IPS-NIHi7 (cell line): Measurements from ENCODE around the gene DLG4.
"Not testable (repeated sequence)": the region's sequence is repeated elsewhere in the genome, so short reads cannot be mapped to it uniquely, and the experiment has no call there.

ENCODE experiments used
- DNase-seq: peaks from one replicate; pipeline ENCODE4 v3.0.0; 2012; ENCODE audit warnings: mixed read lengths; ENCODE audit errors: extremely low spot score

Gene DLG4

DNA sequence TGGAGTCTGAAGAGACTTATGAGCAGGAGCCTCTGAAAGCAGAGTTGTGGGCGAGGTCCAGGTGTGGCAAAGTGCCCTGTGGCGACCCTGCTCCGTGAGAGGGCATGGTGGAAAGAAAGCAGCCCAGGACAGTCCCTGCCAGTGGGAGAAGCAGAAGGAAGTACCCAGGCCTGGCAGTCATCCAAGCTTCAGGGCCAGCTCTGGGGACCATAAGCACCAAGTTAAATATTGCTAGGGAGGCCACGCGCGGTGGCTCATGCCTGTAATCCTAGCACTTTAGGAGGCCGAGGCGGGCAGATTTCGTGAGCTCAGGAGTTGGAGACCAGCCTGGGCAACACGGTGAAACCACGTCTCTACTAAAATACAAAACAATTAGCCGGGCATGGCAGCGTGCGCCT is 35.5 kb downstream of the DLG4 start:
- no peak for DNase-seq

DNA sequence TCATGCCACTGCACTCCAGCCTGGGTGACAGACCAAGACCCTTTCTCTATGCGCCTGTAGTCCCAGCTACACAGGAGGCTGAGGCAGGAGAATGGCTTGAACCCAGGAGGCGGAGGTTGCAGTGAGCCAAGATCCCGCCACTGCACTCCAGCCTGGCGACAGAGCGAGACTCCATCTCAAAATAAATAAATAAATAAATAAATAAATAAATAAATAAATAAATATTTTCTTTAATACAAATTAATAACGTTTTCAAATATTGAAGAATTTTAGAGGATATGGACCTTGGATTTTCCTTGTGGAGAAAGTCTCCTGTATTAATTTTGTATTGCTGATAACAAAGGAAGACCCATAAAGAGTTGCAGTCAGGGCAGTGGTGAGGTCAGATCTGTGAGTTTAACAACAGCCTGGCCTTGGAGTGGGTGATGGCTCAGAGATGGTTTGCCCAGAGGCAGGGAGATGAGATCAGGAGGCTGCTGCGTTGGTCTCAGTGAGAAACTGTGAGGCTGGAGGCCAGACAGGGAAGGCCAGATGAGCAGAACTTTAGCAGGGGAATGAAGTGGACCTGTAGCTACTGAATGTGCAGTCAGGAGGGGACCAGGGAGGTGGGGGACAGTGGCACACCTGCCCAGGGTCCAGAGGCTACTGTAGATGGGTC is 36.1 kb downstream of the DLG4 start:
- no peak for DNase-seq

DNA sequence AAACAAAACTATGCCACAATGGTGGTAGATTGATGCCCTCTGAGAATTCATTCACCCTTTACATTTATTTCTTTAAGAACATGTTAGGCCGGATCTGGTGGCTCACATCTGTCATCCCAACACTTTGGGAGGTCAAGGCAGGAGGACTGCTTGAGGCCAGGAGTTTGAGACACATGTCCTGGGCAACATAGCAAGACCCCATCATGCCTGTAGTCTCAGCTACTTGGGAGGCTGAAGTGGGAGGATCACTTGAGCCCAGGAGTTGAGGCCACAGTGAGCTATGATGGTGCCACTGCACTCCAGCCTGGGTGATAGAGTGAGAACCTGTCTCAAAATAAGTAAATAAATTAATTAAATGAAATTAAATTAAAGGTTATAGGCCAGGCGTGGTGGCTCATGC is 37.5 kb downstream of the DLG4 start:
- not testable (repeated sequence) for DNase-seq

DNA sequence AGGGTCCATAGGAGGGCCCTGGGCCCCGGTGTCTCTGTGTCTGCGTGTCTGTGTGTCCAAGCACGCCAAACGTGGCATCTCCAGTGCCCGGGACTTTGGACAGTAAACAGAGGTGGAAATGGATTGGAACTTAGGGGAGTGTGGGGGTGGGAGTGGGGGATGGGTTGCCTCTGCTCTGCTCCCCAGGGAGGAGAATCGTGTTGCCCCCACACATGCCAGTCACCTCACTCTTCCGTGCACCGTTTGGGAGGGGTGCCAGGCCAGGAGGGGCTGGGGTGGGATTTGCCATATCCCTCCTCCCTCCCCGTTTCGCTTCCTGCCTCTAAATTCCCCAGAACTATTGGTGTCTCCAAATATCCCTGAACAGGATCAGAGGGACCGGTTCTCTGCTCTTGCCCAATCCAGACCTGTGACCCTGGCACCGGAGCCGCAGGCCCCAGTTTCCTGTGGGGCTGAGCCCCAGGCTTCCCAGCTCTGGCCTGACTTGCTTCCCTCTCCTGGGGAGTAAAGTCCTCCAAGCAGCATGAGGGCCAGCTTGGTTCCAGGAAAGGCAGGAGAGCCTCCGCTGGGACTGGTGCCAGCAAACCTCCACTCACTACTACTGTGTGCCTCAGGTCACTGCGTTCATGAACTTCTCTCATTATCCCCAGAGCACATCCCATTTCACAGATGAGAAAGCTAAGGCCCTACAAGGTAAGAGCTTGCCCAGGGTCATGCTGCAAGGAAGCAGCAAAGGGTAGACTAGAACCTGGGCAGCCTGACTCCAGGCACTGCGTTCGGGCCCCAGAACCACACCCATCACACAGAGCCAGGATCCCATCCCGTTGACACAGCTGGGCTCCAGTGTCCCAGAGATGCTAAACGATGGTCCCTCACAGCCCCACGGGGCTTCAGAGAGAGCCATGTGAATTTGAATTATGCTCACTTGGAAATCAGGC is 40.0 kb downstream of the DLG4 start, which contains the start of gene ASGR1:
Gene ASGR1 (minus strand): TSS at position 54 of the 938 bp plus-strand sequence. CDS start 807 bp downstream, outside the sequence.
- no peak for DNase-seq

DNA sequence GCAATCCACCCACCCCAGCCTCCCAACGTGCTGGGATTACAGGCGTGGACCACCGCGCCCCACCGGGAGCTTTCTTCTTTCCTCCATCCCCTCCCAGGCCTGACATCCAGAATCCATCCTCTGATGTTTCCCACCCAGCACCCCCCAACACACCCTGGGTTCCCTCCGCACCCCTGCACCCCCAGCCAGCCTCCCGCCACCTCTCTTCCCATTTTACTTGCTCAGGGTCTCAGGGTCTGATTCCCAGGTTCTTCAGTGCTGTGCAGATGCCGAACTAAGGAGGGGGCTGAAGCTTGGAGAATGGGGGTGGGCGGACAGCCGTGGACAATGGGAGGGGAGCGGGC is 40.7 kb downstream of the DLG4 start:
- DNase-seq, result no peak

DNA sequence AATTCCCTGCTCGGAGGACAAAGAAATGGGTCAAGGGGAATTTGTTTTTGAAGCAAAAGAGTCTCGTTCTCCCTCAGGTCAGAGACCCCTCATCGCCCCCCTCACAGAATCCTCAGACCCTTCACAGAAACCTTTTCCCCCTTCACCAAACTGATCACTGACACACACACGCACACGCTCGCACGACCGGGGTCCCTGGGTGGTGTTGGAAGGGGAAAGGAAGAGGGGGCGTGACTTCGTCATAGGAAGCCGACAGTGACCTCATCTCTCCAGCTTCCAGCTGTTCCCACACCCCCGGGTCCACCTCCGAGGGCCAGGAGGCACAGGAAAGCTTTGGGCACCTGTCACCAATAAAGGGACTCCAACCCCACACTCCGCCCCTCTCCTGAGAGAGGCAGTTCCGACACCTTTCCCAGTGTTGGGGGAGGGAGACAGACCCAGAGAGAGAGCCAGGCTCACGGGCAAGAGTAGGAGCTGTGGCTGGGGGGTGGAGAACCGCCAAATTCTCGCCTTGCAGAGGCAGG is 41.6 kb downstream of the DLG4 start:
- DNase-seq, result peak; percentile 61

DNA sequence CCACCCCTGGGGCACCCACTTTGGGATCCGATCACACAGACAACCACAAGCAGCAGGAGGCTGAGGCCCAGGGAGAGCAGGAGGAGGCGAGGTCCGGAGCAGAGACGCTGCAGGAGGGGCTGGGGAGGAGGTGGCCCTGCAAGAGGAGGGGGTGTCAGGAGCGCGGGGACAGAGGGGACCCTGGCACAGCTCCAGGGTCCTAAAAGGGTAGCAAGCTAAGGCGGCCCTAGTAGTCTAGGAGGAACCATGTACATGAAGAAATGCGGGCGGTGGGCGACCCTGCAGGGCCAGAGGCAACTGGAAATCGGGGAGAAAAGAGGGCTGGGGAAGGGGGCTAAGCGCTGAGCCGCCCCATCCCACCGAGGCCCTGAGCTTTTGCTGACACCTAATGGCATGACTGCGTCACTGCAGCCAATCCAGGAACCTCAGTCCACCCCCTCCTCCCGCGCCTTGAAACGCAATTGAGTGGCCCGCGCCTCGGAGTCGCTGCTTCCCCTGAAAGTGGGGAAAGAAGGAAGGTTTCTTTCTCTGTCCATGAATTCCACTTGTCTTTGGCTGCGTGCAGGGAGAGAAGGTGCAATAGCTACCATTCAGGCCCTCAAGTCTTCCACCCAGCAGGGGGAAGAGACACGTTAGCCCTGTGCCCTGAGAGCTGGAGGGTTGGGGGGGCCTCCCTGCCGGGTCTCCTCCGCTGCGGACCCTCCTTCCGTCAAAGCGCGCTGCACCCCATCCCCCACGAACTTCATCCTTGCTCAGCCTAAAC is 42.3 kb downstream of the DLG4 start:
- DNase-seq, result peak; percentile 93

DNA sequence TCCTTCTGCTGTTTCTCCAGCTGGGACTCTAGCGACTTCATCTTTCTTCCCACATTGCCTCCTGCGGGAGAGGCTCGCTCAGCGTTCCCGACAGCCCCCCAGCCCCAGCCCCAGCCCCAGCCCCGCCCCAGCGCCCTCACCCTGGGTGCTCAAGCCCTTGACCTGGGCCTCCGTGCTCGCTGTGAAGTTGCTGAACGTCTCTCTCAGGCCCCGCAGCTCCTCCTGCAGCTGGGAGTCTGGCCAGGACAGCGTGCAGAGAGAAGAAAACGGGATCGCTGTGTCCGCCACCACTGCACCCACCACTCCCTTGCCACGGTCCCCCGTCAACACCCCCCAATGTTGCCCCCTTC is 42.8 kb downstream of the DLG4 start:
- peak; percentile 53 for DNase-seq

DNA sequence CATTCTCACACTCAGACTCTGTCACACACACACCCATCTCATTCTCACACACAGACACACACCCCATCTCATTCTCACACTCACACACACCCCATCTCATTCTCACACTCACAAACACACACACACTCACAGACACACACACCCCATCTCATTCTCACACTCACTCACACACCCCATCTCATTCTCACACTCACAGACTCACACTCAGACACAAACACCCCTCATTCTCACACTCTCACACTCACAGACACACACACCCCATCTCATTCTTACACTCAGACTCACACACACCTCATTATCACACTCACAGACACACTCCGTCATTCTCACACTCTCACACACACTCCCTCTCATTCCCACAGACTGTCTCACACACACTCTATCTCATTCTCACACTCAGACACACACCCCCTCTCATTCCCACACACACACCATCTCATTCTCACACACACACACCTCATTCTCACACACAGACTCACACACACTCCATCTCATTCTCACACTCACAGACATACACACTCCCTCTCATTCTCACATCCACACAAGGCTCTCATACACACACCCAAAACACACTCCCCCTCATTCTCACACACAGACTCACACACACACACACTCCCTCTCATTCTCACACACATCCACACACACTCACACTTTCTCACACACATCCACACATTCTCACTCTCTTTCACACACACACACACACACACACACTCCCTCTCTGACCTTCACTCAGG is 43.4 kb downstream of the DLG4 start:
- DNase-seq, result no peak

DNA sequence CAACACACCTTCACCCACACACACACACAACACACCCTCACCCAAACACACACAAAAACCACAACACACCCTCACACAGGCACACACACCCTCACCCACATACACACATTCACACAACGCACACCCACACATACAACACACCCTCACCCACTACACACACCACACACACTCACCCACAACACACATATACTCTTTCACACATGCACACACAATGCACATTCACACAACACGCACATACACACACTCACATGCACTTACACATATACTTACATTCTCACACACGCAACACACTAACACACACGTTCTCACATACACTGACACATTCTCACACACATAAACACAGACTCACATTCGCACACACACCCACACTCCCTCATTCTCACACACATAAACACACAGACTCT is 44.3 kb downstream of the DLG4 start:
- no peak for DNase-seq

DNA sequence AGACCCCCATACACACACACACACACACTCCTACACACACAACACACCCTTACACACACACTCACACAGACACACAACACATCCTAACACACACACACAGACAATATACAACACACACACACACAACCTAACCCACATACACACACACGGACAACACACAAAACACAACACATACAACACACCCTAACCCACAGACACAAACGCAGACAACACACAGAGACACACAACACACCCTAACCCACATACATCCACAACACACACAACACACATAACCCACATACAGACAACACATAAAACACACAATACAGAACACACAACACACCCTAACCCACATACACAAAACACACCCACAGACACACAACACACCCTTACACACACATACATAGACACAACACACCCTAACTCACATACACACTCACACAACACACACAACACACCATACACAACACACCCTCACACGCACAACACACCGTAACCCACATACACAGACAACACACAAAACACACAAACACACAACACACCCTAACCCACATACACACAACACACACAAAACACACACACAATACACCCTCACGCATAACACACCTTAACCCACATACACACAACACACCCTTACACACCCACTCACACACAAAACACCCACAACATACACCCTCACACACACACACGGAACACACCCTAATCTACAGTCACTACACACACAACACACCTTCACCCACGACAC is 44.9 kb downstream of the DLG4 start:
- no peak for DNase-seq

DNA sequence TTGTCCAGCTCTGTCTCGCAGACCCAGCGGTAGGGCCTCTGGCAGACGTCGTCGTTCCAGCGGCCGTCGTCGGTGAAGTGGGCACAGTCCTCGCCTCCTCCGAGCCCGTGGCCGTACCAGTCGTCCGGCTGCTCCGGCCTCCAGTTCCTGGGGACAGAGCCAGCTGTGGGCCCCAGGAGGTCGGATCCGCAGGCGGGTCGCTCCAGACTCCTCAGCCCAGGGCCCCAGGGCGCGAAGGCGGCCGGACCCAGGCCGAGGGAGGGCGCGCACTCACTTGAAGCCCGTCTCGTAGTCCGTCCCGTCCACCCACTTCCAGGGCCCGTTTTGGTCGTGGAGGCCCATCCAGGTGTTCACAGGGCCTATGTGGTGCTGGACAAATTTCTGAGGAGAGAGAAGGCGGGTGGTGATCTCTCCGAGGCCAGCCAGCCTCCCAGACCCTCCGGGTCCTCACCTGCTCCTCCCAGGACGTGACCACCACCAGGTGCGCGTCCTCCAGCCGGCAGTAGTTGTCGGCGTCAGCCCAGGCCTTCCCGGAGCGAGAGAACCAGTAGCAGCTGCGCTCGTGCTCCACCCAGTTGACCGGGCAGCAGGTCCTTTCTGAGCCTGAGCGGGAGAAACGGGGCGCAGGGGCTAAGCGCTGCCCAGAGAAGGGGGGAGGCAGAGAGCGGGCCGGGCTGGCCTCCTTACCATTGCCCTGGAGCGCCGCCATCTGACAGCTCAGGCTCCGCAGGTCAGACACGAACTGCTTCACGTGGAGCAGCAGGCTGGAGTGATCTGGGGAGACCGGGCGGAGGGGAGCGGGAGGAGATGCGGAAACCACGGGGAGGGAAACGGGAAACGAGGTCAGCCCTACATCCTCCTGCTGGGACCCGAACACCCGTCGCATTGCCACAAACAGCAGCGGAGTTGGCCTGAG is 45.7 kb downstream of the DLG4 start:
- peak; percentile 88 for DNase-seq

DNA sequence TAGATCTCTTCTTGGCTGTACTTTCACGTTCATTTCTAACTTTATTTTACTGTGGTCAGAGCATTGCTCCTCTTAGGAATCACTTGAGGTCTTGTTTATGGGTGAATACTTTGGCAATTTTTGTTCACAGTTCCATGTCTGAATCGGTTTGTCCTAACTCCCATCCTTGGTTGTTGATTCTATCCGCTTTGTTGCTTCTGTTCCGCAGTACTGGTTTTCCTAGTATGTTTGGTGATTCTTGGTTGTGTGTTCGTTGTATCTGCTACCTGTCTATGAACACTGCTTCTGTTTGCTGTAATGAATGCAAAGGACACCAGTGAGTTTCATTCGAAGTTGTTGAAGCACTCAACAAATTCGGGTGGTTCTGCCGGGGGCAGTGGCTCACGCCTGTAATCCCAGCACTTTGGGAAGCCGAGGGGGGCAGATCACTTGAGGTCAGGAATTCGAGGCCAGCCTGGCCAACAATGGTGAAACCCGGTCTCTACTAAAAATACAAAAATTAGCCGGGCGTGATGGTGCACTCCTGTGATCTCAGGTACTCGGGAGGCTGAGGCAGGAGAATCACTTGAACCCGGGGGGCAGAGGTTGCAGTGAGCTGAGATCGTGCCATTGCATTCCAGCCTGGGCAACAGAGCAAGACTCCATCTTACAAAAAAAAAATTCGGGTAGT is 47.0 kb downstream of the DLG4 start:
- not testable (repeated sequence) for DNase-seq

DNA sequence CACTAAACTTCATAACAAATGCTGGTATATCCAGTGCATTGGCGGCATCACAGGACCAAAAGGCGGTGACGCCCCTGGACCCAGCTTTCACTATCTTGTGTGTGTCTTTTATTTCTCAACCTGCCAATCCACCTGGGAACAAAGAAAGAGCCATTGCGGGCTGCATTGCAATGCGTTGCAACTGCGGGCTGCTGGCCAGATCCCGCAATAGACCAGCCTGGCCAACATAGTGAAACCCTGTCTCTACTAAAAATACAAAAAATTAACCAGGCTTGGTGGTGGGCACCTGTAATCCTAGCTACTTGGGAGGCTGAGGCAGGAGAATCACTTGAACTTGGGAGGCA is 50.1 kb downstream of the DLG4 start:
- DNase-seq, result not testable (repeated sequence)

DNA sequence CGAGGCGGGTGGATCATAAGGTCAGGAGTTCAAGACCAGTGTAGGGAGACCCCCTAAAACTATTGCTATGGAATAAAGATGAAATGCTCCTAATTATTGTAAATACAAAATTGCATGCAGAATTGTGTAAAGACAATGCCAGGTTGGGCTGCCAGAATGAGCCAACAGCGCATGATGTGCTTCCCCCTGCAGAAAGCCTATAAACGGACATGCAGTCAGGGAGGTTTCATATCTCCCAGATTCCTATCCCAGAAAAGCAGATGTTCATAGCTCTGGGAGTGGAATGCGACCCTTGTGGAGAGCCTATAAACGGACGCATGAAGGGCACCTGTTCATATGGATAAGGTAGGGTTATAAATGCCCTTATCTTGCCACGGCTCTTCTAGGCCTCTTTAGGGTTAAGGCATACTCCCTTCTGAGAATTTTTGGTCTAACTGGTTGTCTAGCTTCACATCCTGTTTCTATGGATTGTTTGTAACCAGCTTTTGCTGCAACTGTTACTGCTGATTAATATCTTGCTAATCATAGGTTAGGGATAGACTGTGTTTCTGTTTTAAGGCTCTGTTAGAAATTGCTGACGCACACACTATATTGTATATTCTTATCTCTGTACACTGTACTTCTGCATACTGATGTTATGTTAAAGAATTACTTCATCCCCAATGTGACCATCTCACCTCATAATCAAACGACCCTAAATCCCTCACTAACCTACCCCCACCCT is 50.6 kb downstream of the DLG4 start:
- DNase-seq, result not testable (repeated sequence)

DNA sequence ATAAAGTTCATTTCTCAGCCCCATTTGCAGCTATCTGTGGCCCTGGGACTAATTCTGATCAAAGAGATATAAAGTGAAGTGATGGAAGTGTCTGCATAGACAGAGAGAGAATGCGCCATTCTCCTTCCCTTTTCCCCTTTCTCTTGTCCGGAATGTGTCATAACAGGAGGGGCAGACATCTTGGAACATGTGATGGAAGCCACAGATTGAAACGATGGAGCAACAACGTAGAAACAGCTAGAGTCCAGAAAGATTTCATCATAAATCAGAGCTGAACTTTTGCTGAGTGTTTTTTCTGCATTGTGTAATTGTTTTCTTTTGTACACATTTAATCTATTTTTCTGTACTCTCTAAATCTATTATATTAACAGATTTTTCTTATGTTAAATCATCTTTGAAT is 51.8 kb downstream of the DLG4 start:
- no peak for DNase-seq

DNA sequence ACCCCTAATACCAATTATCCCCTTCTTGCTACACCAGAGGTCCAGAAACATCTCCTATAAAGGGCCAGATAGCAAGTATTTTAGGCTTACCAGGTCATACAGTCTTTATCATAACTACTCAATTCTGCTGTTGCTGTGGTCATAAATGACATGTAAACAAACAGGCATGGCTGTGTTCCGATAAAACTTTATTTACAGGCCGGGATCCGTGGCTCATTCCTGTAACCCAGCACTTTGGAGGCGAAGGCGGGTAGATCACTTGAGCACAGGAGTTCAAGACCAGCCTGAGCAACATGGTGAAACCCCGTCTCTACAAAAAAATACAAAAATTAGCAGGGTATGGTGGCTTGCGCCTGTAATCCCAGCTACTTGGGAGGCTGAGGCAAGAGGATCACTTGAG is 52.8 kb downstream of the DLG4 start:
- no peak for DNase-seq

DNA sequence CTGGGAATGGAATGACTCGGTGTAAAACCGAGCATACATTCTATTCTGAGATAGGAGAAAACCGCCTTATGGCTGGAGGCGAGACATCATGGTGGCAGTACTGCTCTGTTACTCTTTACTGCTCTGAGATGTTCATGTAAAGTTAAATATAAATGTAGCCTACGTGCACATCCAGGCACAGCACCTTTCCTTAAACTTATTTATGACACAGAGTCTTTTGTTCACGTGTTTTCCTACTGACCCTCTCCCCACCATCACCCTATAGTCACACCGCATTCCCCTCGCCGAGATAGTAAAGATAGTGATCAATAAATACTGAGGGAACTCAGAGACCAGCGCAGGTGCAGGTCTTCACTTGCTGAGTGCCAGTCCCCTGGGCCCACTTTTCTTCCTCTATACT is 60.1 kb downstream of the DLG4 start:
- DNase-seq, result not testable (repeated sequence)

DNA sequence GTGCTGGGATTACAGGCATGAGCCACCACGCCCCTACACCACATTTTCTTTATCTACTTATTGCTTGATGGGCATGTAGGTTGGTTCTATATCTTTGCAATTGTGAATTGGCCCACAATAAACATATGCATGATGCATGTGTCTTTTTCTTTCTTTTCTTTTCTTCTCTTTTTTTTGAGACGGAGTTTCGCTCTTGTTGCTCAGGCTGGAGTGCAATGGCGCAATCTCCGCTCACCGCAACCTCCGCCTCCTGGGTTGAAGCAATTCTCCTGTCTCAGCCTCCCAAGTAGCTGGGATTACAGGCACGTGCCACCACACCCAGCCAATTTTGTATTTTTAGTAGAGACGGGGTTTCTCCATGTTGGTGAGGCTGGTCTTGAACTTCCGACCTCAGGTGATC is 61.2 kb downstream of the DLG4 start:
- not testable (repeated sequence) for DNase-seq
